Keratinocyte (primary cell): ENCODE results near the gene PTPRT. TPM values are rescaled to one million over a fixed set of nuclear protein-coding genes. Genes with fewer than 3 reads are reported as not detected.

Experiments
- DNase-seq: peaks from one replicate; pipeline ENCODE4 v3.0.0-alpha.2; 2011; ENCODE audit warnings: low read depth, missing footprints, low spot score
- FAIRE-seq: peaks from 2 replicates; lab custom pipeline; 2011; peaks lifted over from hg19 to GRCh38; lab: Jason Lieb, UNC
- H2AFZ ChIP-seq: 2 replicates; pipeline ENCODE4 v1.6.0; 2012; ENCODE audit warnings: low read length, control low read depth, inconsistent platforms; ENCODE audit not compliant: control insufficient read depth
- H3K27ac ChIP-seq: 2 replicates; pipeline ENCODE4 v1.5.1; 2011; ENCODE audit warnings: low read length; ENCODE audit not compliant: control insufficient read depth, insufficient read depth
- H3K27me3 ChIP-seq: 3 replicates; pipeline ENCODE4 v1.6.0; 2011; ENCODE audit warnings: low read length; ENCODE audit not compliant: control insufficient read depth, insufficient read depth; ENCODE audit errors: extremely low read depth
- H3K36me3 ChIP-seq, 2 experiments: 2 replicates in 1 of 2; 3 replicates in 1 of 2; pipeline ENCODE4 v1.5.1; 2011; ENCODE audit warnings: low read length in 2 of 2, mild to moderate bottlenecking in 1 of 2; ENCODE audit not compliant: control insufficient read depth in 2 of 2, insufficient read depth in 2 of 2; ENCODE audit errors: extremely low read depth in 1 of 2
- H3K4me1 ChIP-seq: 3 replicates; pipeline ENCODE4 v1.5.1; 2011; ENCODE audit warnings: low read length; ENCODE audit not compliant: control insufficient read depth, insufficient read depth; ENCODE audit errors: extremely low read depth
- H3K4me2 ChIP-seq: 3 replicates; pipeline ENCODE4 v1.6.0; 2011; ENCODE audit warnings: low read depth, low read length; ENCODE audit not compliant: control insufficient read depth, insufficient read depth; ENCODE audit errors: extremely low read depth
- H3K4me3 ChIP-seq, 3 experiments: fragments of 200-600 bp in 1 of 3; sonication (generic) in 1 of 3; 2 replicates in 2 of 3; 3 replicates in 1 of 3; pipeline ENCODE4 v1.5.1; 2011 to 2016; ENCODE audit warnings: low read length in 3 of 3, mild to moderate bottlenecking in 3 of 3, control low read depth in 2 of 3, inconsistent platforms in 1 of 3, low read depth in 1 of 3, mixed read lengths in 1 of 3, mixed run types in 1 of 3, moderate library complexity in 1 of 3; ENCODE audit not compliant: control insufficient read depth in 2 of 3, insufficient read depth in 2 of 3; ENCODE audit errors: extremely low read depth in 1 of 3
- H3K79me2 ChIP-seq: 2 replicates; pipeline ENCODE4 v1.6.0; 2012; ENCODE audit warnings: low read length; ENCODE audit not compliant: control insufficient read depth, insufficient read depth
- H3K9ac ChIP-seq: 3 replicates; pipeline ENCODE4 v1.6.0; 2011; ENCODE audit warnings: low read length; ENCODE audit not compliant: control insufficient read depth, insufficient read depth; ENCODE audit errors: extremely low read depth
- H3K9me1 ChIP-seq: 3 replicates; pipeline ENCODE4 v1.6.0; 2011; ENCODE audit warnings: low read length; ENCODE audit not compliant: control insufficient read depth, insufficient read depth; ENCODE audit errors: extremely low read depth
- H3K9me3 ChIP-seq: 2 replicates; pipeline ENCODE4 v1.5.1; 2012; ENCODE audit warnings: low read depth, low read length; ENCODE audit not compliant: control insufficient read depth
- H4K20me1 ChIP-seq: 3 replicates; pipeline ENCODE4 v1.6.0; 2011; ENCODE audit warnings: low read length; ENCODE audit not compliant: control insufficient read depth, insufficient read depth; ENCODE audit errors: extremely low read depth
- EZH2 ChIP-seq: IDR thresholded peaks from one replicate; pipeline ENCODE4 v1.6.1; 2012; ENCODE audit warnings: inconsistent platforms, mild to moderate bottlenecking, low read length, moderate library complexity
- dilution Hi-C: fragments of 300-500 bp; cut with MboI; formaldehyde crosslinking; loops from one replicate; pipeline ENCODE4 v1.7.0; 2020; ENCODE audit warnings: low sequenced_read_pairs; ENCODE audit not compliant: extremely low pct_ligation_motif_present
- polyA plus RNA-seq, 5 experiments: library from polyadenylated mRNA; depleted of rRNA in 3 of 5; stranded (reverse) in 3 of 5; stranded (forward) in 1 of 5; unstranded in 1 of 5; fragments of >200 nt; gene quantifications; 1 replicate in 1 of 5; 2 replicates in 3 of 5; 3 replicates in 1 of 5; pipeline versions ENCODE4 v1.2.1 to v1.2.3, GENCODE V29; 2011 to 2012; ENCODE audit warnings: missing spikeins in 2 of 5, low read depth in 1 of 5, low replicate concordance in 1 of 5
- TF ChIP-seq, protein P1 (sequence below), 3 experiments: IDR thresholded peaks in 1 of 3; conservative IDR thresholded peaks in 1 of 3; optimal IDR thresholded peaks in 1 of 3; 2 replicates in 2 of 3; 3 replicates in 1 of 3; pipeline versions ENCODE3 to v1.5.1; 2011; ENCODE audit warnings: low read length in 3 of 3, mild to moderate bottlenecking in 3 of 3, moderate library complexity in 2 of 3, control low read depth in 1 of 3, inconsistent platforms in 1 of 3; ENCODE audit not compliant: insufficient read depth in 2 of 3; ENCODE audit errors: extremely low read depth in 1 of 3

Gene PTPRT
- polyA plus RNA-seq, 1 donor (not counting 4 experiments of a cell fraction or from before 2014, with no cell fraction given) = not detected

GRCh38 chr20:42441864-42442331 lies 747.8 kb downstream of the PTPRT start:
- no peak overlapping the region for H3K4me2 ChIP-seq
- H3K36me3 ChIP-seq = no peaks in the 10 kb centered on the region
- TF ChIP-seq EZH2 = no peak
- TF ChIP-seq, protein P1, sequence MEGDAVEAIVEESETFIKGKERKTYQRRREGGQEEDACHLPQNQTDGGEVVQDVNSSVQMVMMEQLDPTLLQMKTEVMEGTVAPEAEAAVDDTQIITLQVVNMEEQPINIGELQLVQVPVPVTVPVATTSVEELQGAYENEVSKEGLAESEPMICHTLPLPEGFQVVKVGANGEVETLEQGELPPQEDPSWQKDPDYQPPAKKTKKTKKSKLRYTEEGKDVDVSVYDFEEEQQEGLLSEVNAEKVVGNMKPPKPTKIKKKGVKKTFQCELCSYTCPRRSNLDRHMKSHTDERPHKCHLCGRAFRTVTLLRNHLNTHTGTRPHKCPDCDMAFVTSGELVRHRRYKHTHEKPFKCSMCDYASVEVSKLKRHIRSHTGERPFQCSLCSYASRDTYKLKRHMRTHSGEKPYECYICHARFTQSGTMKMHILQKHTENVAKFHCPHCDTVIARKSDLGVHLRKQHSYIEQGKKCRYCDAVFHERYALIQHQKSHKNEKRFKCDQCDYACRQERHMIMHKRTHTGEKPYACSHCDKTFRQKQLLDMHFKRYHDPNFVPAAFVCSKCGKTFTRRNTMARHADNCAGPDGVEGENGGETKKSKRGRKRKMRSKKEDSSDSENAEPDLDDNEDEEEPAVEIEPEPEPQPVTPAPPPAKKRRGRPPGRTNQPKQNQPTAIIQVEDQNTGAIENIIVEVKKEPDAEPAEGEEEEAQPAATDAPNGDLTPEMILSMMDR (optimal IDR thresholded peaks at IDR 0.05 in 1 of 3, IDR thresholded peaks at IDR 0.05 in 1 of 3, conservative IDR thresholded peaks at IDR 0.05 in 1 of 3; ENCODE audit: extremely low read depth in 1 of 3, insufficient read depth in 2 of 3, low read length in 3 of 3) = no peak
- no peaks in the 10 kb centered on the region for H3K9me1 ChIP-seq
- no peak overlapping the region for H3K4me3 ChIP-seq
- DNase-seq (no peak), FAIRE-seq (no peak)
- dilution Hi-C loops = no loop called here
- H3K27ac ChIP-seq = no peak overlapping the region
- no peaks in the 10 kb centered on the region for H3K4me1 ChIP-seq
- no peaks in the 10 kb centered on the region for H3K9me3 ChIP-seq
- H2AFZ ChIP-seq = no peak overlapping the region
- no peaks in the 10 kb centered on the region for H3K27me3 ChIP-seq
- no peak overlapping the region for H3K9ac ChIP-seq
- H4K20me1 ChIP-seq = no peaks in the 10 kb centered on the region
- no peaks in the 10 kb centered on the region for H3K79me2 ChIP-seq

DNA sequence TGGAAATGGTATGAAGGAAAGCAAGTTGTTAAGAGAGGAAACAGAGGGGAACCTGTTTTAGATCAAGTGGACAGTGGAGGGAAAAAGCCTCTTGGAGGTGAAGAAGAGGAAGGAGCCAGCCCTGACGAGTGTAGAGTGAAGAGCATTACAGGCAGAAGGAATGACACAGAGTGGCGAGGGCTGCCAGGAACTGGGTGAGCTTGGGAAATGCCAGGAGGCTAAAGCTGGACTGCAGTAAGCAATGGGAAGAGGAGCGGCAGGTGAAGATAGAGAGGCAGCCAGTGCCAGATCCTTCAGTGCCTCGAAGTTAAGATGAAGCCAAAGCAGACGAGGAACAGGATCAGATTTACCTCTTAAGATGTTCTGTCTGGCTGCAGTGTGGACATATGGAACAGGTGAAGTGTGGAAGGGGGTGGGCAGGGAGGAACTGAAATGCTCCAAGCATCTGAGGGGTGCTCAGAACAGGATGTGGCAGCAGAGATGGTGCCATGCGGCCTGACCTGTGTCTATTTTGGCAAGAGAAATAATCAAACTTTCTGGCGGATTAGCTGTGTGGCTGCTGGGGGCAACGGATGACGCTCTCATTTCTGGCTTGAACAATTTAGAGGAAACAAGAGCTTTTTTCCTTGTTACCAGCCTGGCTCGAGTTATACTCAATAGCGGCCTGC lies 748.4 kb downstream of the PTPRT start:
- Histone ChIP-seq H3K36me3 (no peaks in the 10 kb centered on the region), H3K9me1 (no peaks in the 10 kb centered on the region), H3K4me2 (no peak overlapping the region), H3K79me2 (no peaks in the 10 kb centered on the region), H3K9me3 (no peaks in the 10 kb centered on the region), H4K20me1 (no peaks in the 10 kb centered on the region), H3K4me1 (no peaks in the 10 kb centered on the region), H3K27ac (no peak overlapping the region), H3K27me3 (no peaks in the 10 kb centered on the region), H3K9ac (no peak overlapping the region), H3K4me3 (no peak overlapping the region), H2AFZ (no peak overlapping the region)
- TF ChIP-seq EZH2 = no peak
- TF ChIP-seq, protein P1 (optimal IDR thresholded peaks at IDR 0.05 in 1 of 3, IDR thresholded peaks at IDR 0.05 in 1 of 3, conservative IDR thresholded peaks at IDR 0.05 in 1 of 3; ENCODE audit: extremely low read depth in 1 of 3, insufficient read depth in 2 of 3, low read length in 3 of 3) = no peak
- FAIRE-seq (no peak), DNase-seq (no peak)
- dilution Hi-C loops = no loop called here
